ENCODE measurements around the gene TTC38.

The TTC38 gene

GRCh38 chr22:46272196-46272595 lies 4.4 kb downstream of the TTC38 start:
- DNase-seq = peak in 1 of 42 donors; percentile 12
- intact Hi-C loops (cut with DNase I) = no loop called here

GRCh38 chr22:46272762-46273431 lies 5.1 kb downstream of the TTC38 start:
- intact Hi-C loops (cut with DNase I) = no loop called here
- peak in 2 of 42 donors; percentile 2 to 12 for DNase-seq

- DNase-seq = peak in 1 of 42 donors; percentile 15
- intact Hi-C loops (cut with DNase I) = no loop called here
Measured at GRCh38 chr22:46273432-46274148, 5.8 kb downstream of the TTC38 start.

- DNase-seq = no peak
- intact Hi-C loops (cut with DNase I) = no loop called here
Measured at GRCh38 chr22:46274381-46274780, 6.6 kb downstream of the TTC38 start.

- intact Hi-C loops (cut with DNase I) = no loop called here
- DNase-seq = no peak
Measured at GRCh38 chr22:46275455-46276122, 7.8 kb downstream of the TTC38 start.

- peak in 1 of 42 donors; percentile 10 for DNase-seq
- intact Hi-C loops (cut with DNase I) = no loop called here
Measured at GRCh38 chr22:46276563-46276962, 8.8 kb downstream of the TTC38 start.

GRCh38 chr22:46278656-46279645 lies 11.1 kb downstream of the TTC38 start:
- intact Hi-C loops (cut with DNase I) = no loop called here
- DNase-seq = no peak

- intact Hi-C loops (cut with DNase I) = no loop called here
- no peak for DNase-seq
Measured at GRCh38 chr22:46280063-46280817, 12.4 kb downstream of the TTC38 start.

- DNase-seq = peak in 36 of 42 donors; percentile 23 to 77 (median 54)
Measured at GRCh38 chr22:46280999-46281623, 13.3 kb downstream of the TTC38 start.

GRCh38 chr22:46281866-46282678 lies 14.3 kb downstream of the TTC38 start:
- intact Hi-C loops (cut with DNase I) = no loop called here
- DNase-seq = no peak

More at GRCh38 chr22:46280999-46281623, 13.3 kb downstream of the TTC38 start:
- intact Hi-C loops (cut with DNase I) = no loop called here

- intact Hi-C loops (cut with DNase I) = no loop called here
- DNase-seq = no peak
Measured at GRCh38 chr22:46286006-46286405, 18.2 kb downstream of the TTC38 start.

- intact Hi-C loops (cut with DNase I) = no loop called here
- no peak for DNase-seq
Measured at GRCh38 chr22:46286941-46287872, 19.4 kb downstream of the TTC38 start.

GRCh38 chr22:46287873-46288751 lies 20.3 kb downstream of the TTC38 start:
- intact Hi-C loops (cut with DNase I) = no loop called here
- peak in 1 of 42 donors; percentile 37 for DNase-seq

- intact Hi-C loops (cut with DNase I) = no loop called here
- no peak for DNase-seq
Measured at GRCh38 chr22:46288846-46289243, 21.0 kb downstream of the TTC38 start.
